ENCODE results near the gene KCNMB4.

The KCNMB4 gene

GRCh38 chr12:70448371-70448770, 82.3 kb downstream of the KCNMB4 start:
- no peak for DNase-seq

GRCh38 chr12:70449074-70449752, 83.1 kb downstream of the KCNMB4 start:
- no peak for DNase-seq

- no peak for DNase-seq
Measured at GRCh38 chr12:70449753-70450341, 83.8 kb downstream of the KCNMB4 start.

- DNase-seq, result no peak
Measured at GRCh38 chr12:70451528-70451927, 85.4 kb downstream of the KCNMB4 start.

- no peak for DNase-seq
Measured at GRCh38 chr12:70456953-70457352, 90.9 kb downstream of the KCNMB4 start.

- DNase-seq, result no peak
Measured at GRCh38 chr12:70459786-70460185, 93.7 kb downstream of the KCNMB4 start.

GRCh38 chr12:70463997-70464396, 97.9 kb downstream of the KCNMB4 start:
- no peak for DNase-seq

GRCh38 chr12:70466753-70467152, 100.7 kb downstream of the KCNMB4 start:
- DNase-seq, result no peak

- no peak for DNase-seq
Measured at GRCh38 chr12:70467476-70467875, 101.4 kb downstream of the KCNMB4 start.

- DNase-seq, result no peak
Measured at GRCh38 chr12:70467918-70468733, 102.0 kb downstream of the KCNMB4 start.

- no peak for DNase-seq
Measured at GRCh38 chr12:70468741-70469140, 102.7 kb downstream of the KCNMB4 start.

GRCh38 chr12:70469221-70469820, 103.2 kb downstream of the KCNMB4 start:
- DNase-seq, result no peak

GRCh38 chr12:70482764-70483163, 116.7 kb downstream of the KCNMB4 start:
- DNase-seq, result no peak

All from NCI-H748 treated with DMSO at 0.1 percent for 48 hours (cell line).